ENCODE data around the gene MSI2. TPM values are rescaled to one million over a fixed set of nuclear protein-coding genes. Genes with fewer than 3 reads are reported as not detected.

The MSI2 gene
- total RNA-seq, 2 experiments from 2014 or later, result 59.6 to 61.7 TPM

DNA sequence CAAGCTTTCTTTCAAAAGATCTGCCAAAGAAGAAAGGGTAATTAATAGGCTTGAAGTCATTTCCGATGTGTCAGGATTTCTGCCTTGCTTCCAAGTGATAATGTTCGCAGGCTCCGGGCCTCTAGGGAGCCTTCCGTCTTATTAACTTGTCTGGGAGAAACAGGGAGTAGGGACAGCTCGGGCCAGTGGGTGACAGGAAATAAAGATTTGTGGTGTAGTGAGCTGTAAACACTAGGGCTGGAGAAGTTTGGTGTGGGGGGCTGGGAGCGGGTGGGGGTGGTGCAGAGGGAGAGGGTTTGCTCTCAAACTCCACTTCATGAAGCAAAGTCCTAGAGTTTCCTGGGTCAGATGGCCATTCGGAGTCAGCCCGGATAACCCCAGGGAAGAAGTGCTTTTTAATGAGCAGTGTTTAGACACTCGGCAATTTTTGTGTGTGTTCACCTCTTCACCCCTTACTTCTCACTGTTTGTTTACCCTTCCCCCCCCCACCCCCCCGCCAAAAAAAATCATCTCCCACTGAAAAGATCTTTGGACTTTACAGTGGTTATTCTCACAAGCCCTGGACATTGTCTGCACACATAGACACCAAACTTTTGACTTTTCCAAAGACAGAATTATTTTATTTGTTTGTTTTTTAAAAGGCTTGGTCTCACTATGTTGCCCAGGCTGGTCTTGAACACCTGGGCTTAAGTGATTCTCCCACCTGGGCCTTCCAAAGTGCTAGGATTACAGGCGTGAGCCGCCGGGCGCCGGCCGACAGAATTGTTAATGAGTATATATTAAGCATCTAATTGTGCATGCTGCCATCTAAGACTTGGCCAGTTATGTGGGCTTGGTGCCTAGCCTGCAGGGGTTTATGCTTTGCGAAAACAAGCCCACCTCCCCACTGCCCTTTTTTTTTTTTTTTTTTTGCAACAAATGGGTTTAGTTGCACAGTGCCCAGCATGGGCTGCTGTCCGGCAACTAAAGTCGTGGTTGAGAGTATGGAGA lies 292.4 kb downstream of the MSI2 start:
- ChIA-PET CTCF (interaction anchor here (1.3 to 1.4 kb wide), 2 partner anchors 123 to 306 kb away, joined by 4 to 10 read pairs; no protein-coding TSS in a partner anchor), POLR2A (no interaction called here)
- ATAC-seq, result no peak
- no peak for DNase-seq
- Mint-ChIP-seq H3K4me3 (no peak overlapping the region), H3K4me1 (ENCODE audit: low read depth) (peaks cover 52% of the 10 kb centered on the region), H3K36me3 (ENCODE audit: low read depth) (no peaks in the 10 kb centered on the region), H3K27me3 (no peaks in the 10 kb centered on the region), H3K27ac (peak overlapping the region; percentile 39), H3K9me3 (no peaks in the 10 kb centered on the region)
- TF ChIP-seq, protein P1, sequence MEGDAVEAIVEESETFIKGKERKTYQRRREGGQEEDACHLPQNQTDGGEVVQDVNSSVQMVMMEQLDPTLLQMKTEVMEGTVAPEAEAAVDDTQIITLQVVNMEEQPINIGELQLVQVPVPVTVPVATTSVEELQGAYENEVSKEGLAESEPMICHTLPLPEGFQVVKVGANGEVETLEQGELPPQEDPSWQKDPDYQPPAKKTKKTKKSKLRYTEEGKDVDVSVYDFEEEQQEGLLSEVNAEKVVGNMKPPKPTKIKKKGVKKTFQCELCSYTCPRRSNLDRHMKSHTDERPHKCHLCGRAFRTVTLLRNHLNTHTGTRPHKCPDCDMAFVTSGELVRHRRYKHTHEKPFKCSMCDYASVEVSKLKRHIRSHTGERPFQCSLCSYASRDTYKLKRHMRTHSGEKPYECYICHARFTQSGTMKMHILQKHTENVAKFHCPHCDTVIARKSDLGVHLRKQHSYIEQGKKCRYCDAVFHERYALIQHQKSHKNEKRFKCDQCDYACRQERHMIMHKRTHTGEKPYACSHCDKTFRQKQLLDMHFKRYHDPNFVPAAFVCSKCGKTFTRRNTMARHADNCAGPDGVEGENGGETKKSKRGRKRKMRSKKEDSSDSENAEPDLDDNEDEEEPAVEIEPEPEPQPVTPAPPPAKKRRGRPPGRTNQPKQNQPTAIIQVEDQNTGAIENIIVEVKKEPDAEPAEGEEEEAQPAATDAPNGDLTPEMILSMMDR (IDR thresholded peaks at IDR 0.05), result no peak
- intact Hi-C loops (cut with micrococcal nuclease), result no loop called here

DNA sequence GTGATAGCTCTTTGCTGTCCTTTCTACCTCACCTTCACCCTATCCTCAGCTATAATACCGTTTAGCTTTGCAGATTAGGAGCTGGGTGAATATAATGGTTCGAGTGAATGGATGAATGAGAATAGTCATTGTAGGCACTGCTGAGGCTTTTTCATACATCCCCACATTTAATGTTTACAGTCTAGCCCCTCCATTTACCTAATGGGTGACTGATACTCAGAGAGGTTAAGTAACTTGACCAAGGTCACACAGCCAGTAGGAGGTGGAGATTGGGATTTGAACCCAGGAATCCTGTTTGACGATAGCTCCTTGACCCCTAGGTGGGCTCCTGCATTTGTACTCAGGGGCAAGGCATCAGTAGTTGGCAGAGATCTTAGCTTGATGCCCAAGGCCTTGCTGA lies 293.1 kb downstream of the MSI2 start:
- no peaks in the 10 kb centered on the region for H3K9me3 Mint-ChIP-seq
- H3K27ac Mint-ChIP-seq, result no peak overlapping the region
- ChIA-PET POLR2A (no interaction called here), CTCF (interaction anchor here (1.3 to 1.4 kb wide), 2 partner anchors 123 to 307 kb away, joined by 4 to 10 read pairs; no protein-coding TSS in a partner anchor)
- ATAC-seq (no peak), DNase-seq (no peak)
- intact Hi-C loops (cut with micrococcal nuclease), result no loop called here
- H3K27me3 Mint-ChIP-seq, result no peaks in the 10 kb centered on the region
- no peak overlapping the region for H3K4me3 Mint-ChIP-seq
- TF ChIP-seq, protein P1 (IDR thresholded peaks at IDR 0.05), result no peak
- H3K36me3 Mint-ChIP-seq (ENCODE audit: low read depth), result no peaks in the 10 kb centered on the region
- H3K4me1 Mint-ChIP-seq (ENCODE audit: low read depth), result peaks cover 46% of the 10 kb centered on the region

DNA sequence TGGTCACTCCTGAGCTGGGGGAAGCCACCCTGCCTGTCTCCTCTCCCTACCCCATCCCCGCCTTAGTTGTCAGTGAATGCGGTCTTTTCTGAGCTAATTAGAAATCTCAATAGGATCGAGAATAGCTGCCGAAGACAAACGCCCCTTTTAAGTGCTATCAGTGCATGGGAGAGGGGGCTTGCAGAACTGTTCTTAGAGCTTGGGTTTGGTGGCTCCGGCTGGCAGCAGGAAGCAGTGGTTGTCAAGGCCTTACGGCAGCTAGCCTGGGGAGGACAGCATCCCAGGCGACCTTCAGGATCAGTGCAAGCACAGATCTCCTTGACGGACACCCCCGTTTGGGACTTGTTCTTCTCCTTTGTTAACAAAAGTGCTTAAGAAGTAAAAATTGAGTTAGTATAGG lies 293.7 kb downstream of the MSI2 start:
- intact Hi-C loops (cut with micrococcal nuclease), result no loop called here
- Mint-ChIP-seq H3K36me3 (ENCODE audit: low read depth) (no peaks in the 10 kb centered on the region), H3K4me3 (no peak overlapping the region), H3K4me1 (ENCODE audit: low read depth) (peaks cover 46% of the 10 kb centered on the region), H3K27me3 (no peaks in the 10 kb centered on the region), H3K27ac (no peak overlapping the region), H3K9me3 (no peaks in the 10 kb centered on the region)
- TF ChIP-seq, protein P1 (IDR thresholded peaks at IDR 0.05), result no peak
- POLR2A ChIA-PET, result no interaction called here
- ATAC-seq (no peak), DNase-seq (no peak)
- CTCF ChIA-PET, result interaction anchor here (1.3 to 1.8 kb wide), 4 partner anchors 122 to 307 kb away, joined by 4 to 10 read pairs (median 6); no protein-coding TSS in a partner anchor

DNA sequence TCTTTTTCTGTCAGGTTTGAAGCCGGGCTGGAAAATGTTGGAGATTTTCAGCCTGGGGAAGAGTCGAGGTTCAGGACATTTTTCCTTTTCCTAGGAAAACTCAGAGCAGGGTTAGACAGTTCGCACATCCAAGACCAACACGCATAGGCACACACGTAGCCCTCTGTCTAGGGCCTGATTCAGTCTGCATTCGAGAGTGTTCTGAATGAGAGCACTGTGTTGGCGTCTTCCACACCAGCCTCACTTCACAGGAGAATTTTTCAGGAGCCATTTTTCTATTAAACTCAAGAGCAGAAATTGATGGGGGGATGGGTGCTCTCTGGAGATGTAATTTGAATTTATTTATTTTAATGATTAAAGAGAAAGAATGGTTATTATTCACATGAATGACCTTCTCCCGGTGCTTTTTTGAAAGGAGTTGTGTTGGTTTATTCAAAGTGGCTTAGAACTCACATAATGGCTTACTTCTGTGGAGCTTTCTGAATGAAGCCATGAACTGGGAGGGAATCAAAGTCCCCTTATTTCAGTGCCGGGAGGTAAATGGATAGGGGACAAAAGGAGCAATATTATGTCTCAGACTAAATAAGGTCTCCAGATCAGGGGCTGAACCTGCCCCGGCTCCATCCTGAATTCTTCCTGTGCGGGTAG lies 294.5 kb downstream of the MSI2 start:
- Mint-ChIP-seq H3K27ac (no peak overlapping the region), H3K27me3 (no peaks in the 10 kb centered on the region), H3K4me1 (ENCODE audit: low read depth) (peaks cover 43% of the 10 kb centered on the region), H3K36me3 (ENCODE audit: low read depth) (no peaks in the 10 kb centered on the region), H3K9me3 (no peaks in the 10 kb centered on the region), H3K4me3 (no peak overlapping the region)
- intact Hi-C loops (cut with micrococcal nuclease), result no loop called here
- TF ChIP-seq, protein P1 (IDR thresholded peaks at IDR 0.05), result no peak
- ChIA-PET CTCF (interaction anchor here (0.9 to 1.8 kb wide), 5 partner anchors 13 to 308 kb away, joined by 3 to 10 read pairs (median 4); no protein-coding TSS in a partner anchor), POLR2A (interaction anchor here (0.6 to 0.7 kb wide), 2 partner anchors 26 to 190 kb away, joined by 3 read pairs; no protein-coding TSS in a partner anchor)
- DNase-seq (no peak), ATAC-seq (no peak)

All from activated CD8-positive, alpha-beta T cell treated with anti-CD3 and anti-CD28 coated beads for 36 hours (primary cell).